IMR-90 (cell line): ENCODE data around the gene CAB39. TPM values are rescaled to one million over a fixed set of nuclear protein-coding genes. Genes with fewer than 3 reads are reported as not detected.
"Not testable (repeated sequence)": the region's sequence is repeated elsewhere in the genome, so short reads cannot be mapped to it uniquely, and the experiment has no call there.

Experiments
- ATAC-seq: fragments of 200-7000 bp; cut with Tn5 transposase; 2 replicates; pipeline ENCODE4 v1.9.1; 2020; ENCODE audit warnings: low read depth, mild to moderate bottlenecking, moderate library complexity
- BruUV-seq: library from RNA; stranded (reverse); fragments of 400-500 nt; replicated peaks from 2 replicates; lab custom pipeline; 2021; lab: Mats Ljungman, UMichigan
- CTCF ChIA-PET: fragments of 300-600 bp; formaldehyde crosslinking; extraction: SDS; loops from one replicate; lab custom pipeline; 2021; ENCODE audit warnings: antibody characterized with exemption; lab: Yijun Ruan, JAX
- POLR2A ChIA-PET: fragments of 300-600 bp; sonication (Branson Sonifier 250); formaldehyde crosslinking; loops from one replicate; lab custom pipeline; 2022; ENCODE audit warnings: antibody characterized with exemption; ENCODE audit not compliant: unreplicated experiment; lab: Charles Lee
- DNase-seq: peaks from one replicate; pipeline ENCODE4 v3.0.0; 2013
- H2AFZ ChIP-seq: replicated peaks from 2 replicates; pipeline ENCODE3; 2013; ENCODE audit warnings: low read length, mild to moderate bottlenecking; ENCODE audit not compliant: poor library complexity
- H2AK5ac ChIP-seq: 2 replicates; pipeline ENCODE4 v1.6.1; 2013; ENCODE audit warnings: low read depth, low read length, inconsistent platforms
- H2AK9ac ChIP-seq: replicated peaks from 2 replicates; pipeline ENCODE3; 2013; ENCODE audit warnings: mild to moderate bottlenecking, low read depth, low read length, moderate library complexity; ENCODE audit not compliant: poor library complexity
- H2BK120ac ChIP-seq: 2 replicates; pipeline ENCODE4 v1.6.1; 2013; ENCODE audit warnings: low read depth, low read length, inconsistent platforms
- H2BK15ac ChIP-seq: 3 replicates; pipeline ENCODE4 v1.6.1; 2013; ENCODE audit warnings: low read depth, low read length, inconsistent platforms
- H2BK20ac ChIP-seq: 2 replicates; pipeline ENCODE4 v1.6.1; 2013; ENCODE audit warnings: low read depth, mild to moderate bottlenecking, inconsistent platforms, low read length, moderate library complexity
- H2BK5ac ChIP-seq: 2 replicates; pipeline ENCODE4 v1.6.1; 2013; ENCODE audit warnings: mild to moderate bottlenecking, low read depth, low read length, inconsistent platforms; ENCODE audit not compliant: poor library complexity, severe bottlenecking
- H3K14ac ChIP-seq: replicated peaks from 2 replicates; pipeline ENCODE4 v1.6.1; 2013; ENCODE audit warnings: low read depth, low read length, inconsistent platforms
- H3K18ac ChIP-seq: 2 replicates; pipeline ENCODE4 v1.6.1; 2013; ENCODE audit warnings: low read depth, low read length, control low read depth
- H3K23ac ChIP-seq: 2 replicates; pipeline ENCODE4 v1.6.1; 2013; ENCODE audit warnings: low read depth, low read length, inconsistent platforms
- H3K27ac ChIP-seq: 2 replicates; pipeline ENCODE4 v1.5.1; 2013; ENCODE audit warnings: mild to moderate bottlenecking, control low read depth, low read length; ENCODE audit not compliant: insufficient read depth
- H3K27me3 ChIP-seq: 2 replicates; pipeline ENCODE4 v1.6.1; 2013; ENCODE audit warnings: low read length; ENCODE audit not compliant: control insufficient read depth, insufficient read depth
- H3K36me3 ChIP-seq: 2 replicates; pipeline ENCODE4 v1.6.1; 2013; ENCODE audit warnings: low read length, mixed read lengths; ENCODE audit not compliant: control insufficient read depth, insufficient read depth
- H3K4ac ChIP-seq: 2 replicates; pipeline ENCODE4 v1.6.1; 2013; ENCODE audit warnings: low read depth, low read length, inconsistent platforms
- H3K4me1 ChIP-seq: 2 replicates; pipeline ENCODE4 v1.6.1; 2013; ENCODE audit warnings: low read length, mixed read lengths; ENCODE audit not compliant: control insufficient read depth, insufficient read depth
- H3K4me2 ChIP-seq: 2 replicates; pipeline ENCODE4 v1.6.1; 2013; ENCODE audit warnings: low read depth, mild to moderate bottlenecking, control low read depth, low read length, moderate library complexity
- H3K4me3 ChIP-seq: 2 replicates; pipeline ENCODE4 v1.5.1; 2013; ENCODE audit warnings: low read depth, mild to moderate bottlenecking, control low read depth, low read length, moderate library complexity; ENCODE audit not compliant: insufficient read depth
- H3K56ac ChIP-seq: 2 replicates; pipeline ENCODE4 v1.6.1; 2013; ENCODE audit warnings: low read length, inconsistent platforms; ENCODE audit not compliant: insufficient read depth; ENCODE audit errors: extremely low read depth
- H3K79me1 ChIP-seq, 2 experiments: 2 replicates each; pipeline ENCODE4 v1.6.1; 2013; ENCODE audit warnings: low read length in 2 of 2, inconsistent platforms in 1 of 2, low read depth in 1 of 2
- H3K9ac ChIP-seq: 2 replicates; pipeline ENCODE4 v1.6.1; 2013; ENCODE audit warnings: low read depth, low read length, control low read depth
- H3K9me1 ChIP-seq: 2 replicates; pipeline ENCODE4 v1.6.1; 2013; ENCODE audit warnings: low read length, inconsistent platforms; ENCODE audit not compliant: insufficient read depth
- H3K9me3 ChIP-seq: 2 replicates; pipeline ENCODE4 v1.6.1; 2013; ENCODE audit warnings: low read length; ENCODE audit not compliant: control insufficient read depth, insufficient read depth
- H4K20me1 ChIP-seq: 2 replicates; pipeline ENCODE4 v1.6.1; 2013; ENCODE audit warnings: low read length, inconsistent platforms; ENCODE audit not compliant: insufficient read depth
- H4K5ac ChIP-seq: 2 replicates; pipeline ENCODE4 v1.6.1; 2013; ENCODE audit warnings: mild to moderate bottlenecking, low read depth, low read length, control low read depth
- H4K8ac ChIP-seq, 2 experiments: 2 replicates each; pipeline ENCODE4 v1.6.1; 2013; ENCODE audit warnings: low read depth in 2 of 2, low read length in 2 of 2, control low read depth in 1 of 2, inconsistent platforms in 1 of 2
- H4K91ac ChIP-seq: 2 replicates; pipeline ENCODE4 v1.6.1; 2013; ENCODE audit warnings: low read depth, low read length, inconsistent platforms; ENCODE audit not compliant: insufficient read depth
- MAFK ChIP-seq: IDR thresholded peaks from 2 replicates; pipeline ENCODE4 v1.6.1; 2012; ENCODE audit warnings: low read depth, low read length, improper control_type of control experiment
- NFE2L2 ChIP-seq: fragments of 150-350 bp; IDR thresholded peaks from 2 replicates; pipeline ENCODE4 v1.6.1; 2016; ENCODE audit warnings: low read depth, mild to moderate bottlenecking, low read length
- POLR2A ChIP-seq: IDR thresholded peaks from 2 replicates; pipeline ENCODE4 v1.6.1; 2012; ENCODE audit warnings: mild to moderate bottlenecking, low read depth, low read length
- RAD21 ChIP-seq: IDR thresholded peaks from 2 replicates; pipeline ENCODE4 v1.6.1; 2012; ENCODE audit warnings: low read length, improper control_type of control experiment
- RCOR1 ChIP-seq: IDR thresholded peaks from 2 replicates; pipeline ENCODE4 v1.6.1; 2012; ENCODE audit warnings: mild to moderate bottlenecking, low read length, improper control_type of control experiment; ENCODE audit not compliant: insufficient replicate concordance
- RFX5 ChIP-seq: IDR thresholded peaks from 2 replicates; pipeline ENCODE4 v1.8.0; 2012; ENCODE audit warnings: low read depth, mild to moderate bottlenecking, low read length, moderate library complexity
- WGBS, 2 experiments: methylation state at CpG; one replicate each; pipeline versions ENCODE4 v1.1.5 to v1.1.7; 2013; ENCODE audit warnings: missing lambda C conversion rate in 2 of 2; ENCODE audit not compliant: insufficient read length in 1 of 2; ENCODE audit errors: extremely low coverage in 2 of 2; 5-methylcytosine and 5-hydroxymethylcytosine counted together
- dilution Hi-C: fragments of 300-500 bp; cut with HindIII; formaldehyde crosslinking; loops from one replicate; pipeline ENCODE4 v1.14.3; 2018; ENCODE audit warnings: low sequenced_read_pairs; ENCODE audit not compliant: unreplicated experiment
- in situ Hi-C: fragments of 300-500 bp; cut with MboI; formaldehyde crosslinking; loops from 3 replicates; pipeline ENCODE4 v1.14.3; 2019; ENCODE audit warnings: low sequenced_read_pairs, inconsistent platforms, mixed read lengths
- intact Hi-C: fragments of 100-400 bp; cut with micrococcal nuclease; formaldehyde crosslinking; loops from 2 replicates; pipeline ENCODE4 v1.10.0; 2022
- polyA plus RNA-seq, 3 experiments: library from polyadenylated mRNA; depleted of rRNA; stranded (reverse); fragments of >200 nt; gene quantifications; 2 replicates each; pipeline ENCODE4 v1.2.3, GENCODE V29; 2012; ENCODE audit warnings: low replicate concordance in 1 of 3
- total RNA-seq: library from RNA; depleted of rRNA; stranded (reverse); fragments of >200 nt; gene quantifications from 2 replicates; pipeline ENCODE4 v1.2.3, GENCODE V29; 2012
- TF ChIP-seq, protein P1 (sequence below): fragments of 150-350 bp; IDR thresholded peaks from 2 replicates; pipeline ENCODE4 v1.6.1; 2016; ENCODE audit warnings: low read depth, mild to moderate bottlenecking, low read length, moderate library complexity, borderline replicate concordance

CAB39 gene
- total and polyA plus RNA-seq, 2 of the 4 experiments (the other 2 are of a cell fraction): 38.2 to 71.7 TPM

DNA sequence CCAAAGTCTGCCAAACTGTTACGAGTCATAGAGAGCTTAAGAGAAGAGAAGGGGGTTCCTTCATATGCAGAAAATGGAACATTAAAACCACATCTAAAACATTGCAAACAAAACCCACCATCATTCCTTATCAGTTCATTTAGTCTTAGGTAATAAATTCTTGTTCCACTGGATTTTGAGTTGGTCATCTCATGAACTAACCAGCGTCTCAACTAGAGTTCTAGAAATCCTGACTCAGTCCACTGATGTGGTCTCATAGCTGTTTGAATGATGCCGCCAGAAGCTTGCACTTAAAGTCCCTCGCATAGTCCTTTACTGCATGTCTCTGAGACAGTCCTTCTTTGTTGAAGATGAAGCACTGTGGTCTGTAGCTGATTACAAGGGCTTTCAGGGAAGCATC is 15.0 kb upstream of the CAB39 start:
- Histone ChIP-seq H3K4me3 (no peak overlapping the region), H3K4me2 (no peak overlapping the region), H3K18ac (no peak overlapping the region), H2BK5ac (no peak overlapping the region), H2AK9ac (no peak overlapping the region), H3K4me1 (no peaks in the 10 kb centered on the region), H3K9me1 (no peaks in the 10 kb centered on the region), H2AK5ac (no peak overlapping the region), H3K56ac (no peak overlapping the region), H3K9me3 (no peaks in the 10 kb centered on the region), H3K14ac (no peak overlapping the region), H4K5ac (no peak overlapping the region), H2AFZ (no peak overlapping the region), H3K23ac (no peak overlapping the region), H4K91ac (no peak overlapping the region), H3K4ac (no peak overlapping the region), H3K79me1 (no peaks in the 10 kb centered on the region), H3K36me3 (no peaks in the 10 kb centered on the region), H4K8ac (no peak overlapping the region), H3K27me3 (no peaks in the 10 kb centered on the region), H3K27ac (no peak overlapping the region), H2BK20ac (no peak overlapping the region), H2BK15ac (no peak overlapping the region), H2BK120ac (no peak overlapping the region), H3K9ac (no peak overlapping the region), H4K20me1 (no peaks in the 10 kb centered on the region)
- dilution Hi-C loops: no loop called here
- in situ Hi-C loops: no loop called here
- ChIA-PET POLR2A (interaction anchor here (0.5 kb wide), 1 partner anchor 158 kb away, joined by 15 read pairs; no protein-coding TSS in a partner anchor), CTCF (interaction anchor here (0.5 to 0.6 kb wide), 2 partner anchors 52 to 77 kb away, joined by 4 to 6 read pairs; no protein-coding TSS in a partner anchor)
- BruUV-seq: no TSS peak
- peak; percentile 62 for DNase-seq
- no peak for TF ChIP-seq POLR2A
- TF ChIP-seq RCOR1: no peak
- no peak for TF ChIP-seq MAFK
- TF ChIP-seq NFE2L2: no peak
- no peak for TF ChIP-seq RAD21
- TF ChIP-seq RFX5: no peak
- TF ChIP-seq, protein P1, sequence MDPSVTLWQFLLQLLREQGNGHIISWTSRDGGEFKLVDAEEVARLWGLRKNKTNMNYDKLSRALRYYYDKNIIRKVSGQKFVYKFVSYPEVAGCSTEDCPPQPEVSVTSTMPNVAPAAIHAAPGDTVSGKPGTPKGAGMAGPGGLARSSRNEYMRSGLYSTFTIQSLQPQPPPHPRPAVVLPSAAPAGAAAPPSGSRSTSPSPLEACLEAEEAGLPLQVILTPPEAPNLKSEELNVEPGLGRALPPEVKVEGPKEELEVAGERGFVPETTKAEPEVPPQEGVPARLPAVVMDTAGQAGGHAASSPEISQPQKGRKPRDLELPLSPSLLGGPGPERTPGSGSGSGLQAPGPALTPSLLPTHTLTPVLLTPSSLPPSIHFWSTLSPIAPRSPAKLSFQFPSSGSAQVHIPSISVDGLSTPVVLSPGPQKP: no peak
- 60% methylated on average over 2 of the region's 4 CpGs; no CpG with 5 or more reads in 1 of the 2 experiments for WGBS, 2 experiments
- ATAC-seq: no peak; the same call in 1 of the 2 replicates
- intact Hi-C loops: no loop called here

DNA sequence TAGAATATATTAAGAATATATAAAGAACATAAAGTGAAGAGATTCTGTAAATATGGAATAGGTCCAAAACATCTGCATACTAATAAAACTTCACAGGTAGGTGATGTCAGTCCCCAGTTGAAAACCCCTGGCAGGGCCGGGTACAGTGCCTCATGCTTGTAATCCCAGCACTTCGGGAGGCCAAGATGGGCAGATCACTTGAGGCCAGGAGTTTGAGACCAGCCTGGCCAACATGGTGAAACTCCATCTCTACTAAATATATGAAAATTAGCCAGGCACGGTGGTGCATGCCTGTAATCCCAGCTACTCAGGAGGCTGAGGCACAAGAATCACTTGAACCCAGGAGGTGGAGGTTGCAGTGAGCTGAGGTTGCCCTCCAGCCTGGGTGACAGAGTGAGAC is 13.9 kb upstream of the CAB39 start:
- dilution Hi-C loops, BruUV-seq, H2BK20ac ChIP-seq, H2AFZ ChIP-seq, H3K79me1 ChIP-seq, ATAC-seq, H4K5ac ChIP-seq, CTCF ChIA-PET, H4K20me1 ChIP-seq, H3K9me1 ChIP-seq, H4K8ac ChIP-seq, H4K91ac ChIP-seq, H3K56ac ChIP-seq, H2BK15ac ChIP-seq, H3K9ac ChIP-seq, H3K4me3 ChIP-seq, DNase-seq, H3K23ac ChIP-seq, H3K36me3 ChIP-seq, H2AK9ac ChIP-seq, in situ Hi-C loops, POLR2A ChIA-PET, H3K18ac ChIP-seq, H3K4me2 ChIP-seq, H3K27me3 ChIP-seq, H3K14ac ChIP-seq, H3K27ac ChIP-seq, H3K4ac ChIP-seq, H2AK5ac ChIP-seq, H3K9me3 ChIP-seq, H2BK120ac ChIP-seq, intact Hi-C loops, H3K4me1 ChIP-seq, H2BK5ac ChIP-seq: not testable (repeated sequence)
- WGBS, 2 experiments: no CpG with 5 or more reads among the region's 3 CpGs
